Dermis blood vessel endothelial cell (primary cell): ENCODE results near the gene NOP56. TPM values are rescaled to one million over a fixed set of nuclear protein-coding genes. Genes with fewer than 3 reads are reported as not detected.

Experiments used
- DNase-seq: peaks from one replicate; pipeline ENCODE4 v3.0.0; 2010
- total RNA-seq: library from RNA; depleted of rRNA; stranded (reverse); fragments of >200 nt; gene quantifications from 2 replicates; pipeline ENCODE4 v1.2.3, GENCODE V29; 2014

Gene NOP56
- 149 and 182 TPM in 2 replicates for total RNA-seq

GRCh38 chr20:2651772-2652723, at the start of gene NOP56:
NOP56 (plus strand) TSS chr20:2652632; CDS start chr20:2652661, 29 bp downstream.
- peak; percentile 93 for DNase-seq

GRCh38 chr20:2602746-2603145, 49.7 kb upstream of the NOP56 start:
- DNase-seq, result no peak

GRCh38 chr20:2603816-2604505, 48.5 kb upstream of the NOP56 start:
- DNase-seq, result no peak

GRCh38 chr20:2604506-2604835, 48.0 kb upstream of the NOP56 start:
- DNase-seq, result no peak

- DNase-seq, result no peak
Observed at GRCh38 chr20:2606507-2607006, 45.9 kb upstream of the NOP56 start.

- DNase-seq, result no peak
Observed at GRCh38 chr20:2610326-2610725, 42.1 kb upstream of the NOP56 start.

GRCh38 chr20:2610941-2611720, 41.3 kb upstream of the NOP56 start:
- no peak for DNase-seq

GRCh38 chr20:2612073-2612472, 40.4 kb upstream of the NOP56 start:
- DNase-seq, result no peak

GRCh38 chr20:2616634-2617033, 35.8 kb upstream of the NOP56 start:
- DNase-seq, result no peak

GRCh38 chr20:2617099-2617714, 35.2 kb upstream of the NOP56 start:
- no peak for DNase-seq

- no peak for DNase-seq
Observed at GRCh38 chr20:2618815-2619214, 33.6 kb upstream of the NOP56 start.

GRCh38 chr20:2619337-2619736, 33.1 kb upstream of the NOP56 start:
- no peak for DNase-seq

- DNase-seq, result peak; percentile 14
Observed at GRCh38 chr20:2619961-2620595, 32.4 kb upstream of the NOP56 start.

GRCh38 chr20:2624190-2624589, 28.2 kb upstream of the NOP56 start:
- DNase-seq, result no peak

- no peak for DNase-seq
Observed at GRCh38 chr20:2625062-2625461, 27.4 kb upstream of the NOP56 start.

GRCh38 chr20:2626853-2627541, 25.4 kb upstream of the NOP56 start:
- DNase-seq, result peak; percentile 77

- peak; percentile 15 for DNase-seq
Observed at GRCh38 chr20:2631228-2631627, 21.2 kb upstream of the NOP56 start.

GRCh38 chr20:2633381-2633780, 19.1 kb upstream of the NOP56 start:
- no peak for DNase-seq

- no peak for DNase-seq
Observed at GRCh38 chr20:2637246-2637645, 15.2 kb upstream of the NOP56 start.

- DNase-seq, result no peak
Observed at GRCh38 chr20:2640260-2640659, 12.2 kb upstream of the NOP56 start.

GRCh38 chr20:2640899-2641298, 11.5 kb upstream of the NOP56 start:
- DNase-seq, result no peak
